ENCODE measurements around the gene FNDC3B. TPM values are rescaled to one million over a fixed set of nuclear protein-coding genes. Genes with fewer than 3 reads are reported as not detected.

FNDC3B gene
- total RNA-seq, 4 donors from 2014 or later: 114 to 217 (median 164) TPM

DNA sequence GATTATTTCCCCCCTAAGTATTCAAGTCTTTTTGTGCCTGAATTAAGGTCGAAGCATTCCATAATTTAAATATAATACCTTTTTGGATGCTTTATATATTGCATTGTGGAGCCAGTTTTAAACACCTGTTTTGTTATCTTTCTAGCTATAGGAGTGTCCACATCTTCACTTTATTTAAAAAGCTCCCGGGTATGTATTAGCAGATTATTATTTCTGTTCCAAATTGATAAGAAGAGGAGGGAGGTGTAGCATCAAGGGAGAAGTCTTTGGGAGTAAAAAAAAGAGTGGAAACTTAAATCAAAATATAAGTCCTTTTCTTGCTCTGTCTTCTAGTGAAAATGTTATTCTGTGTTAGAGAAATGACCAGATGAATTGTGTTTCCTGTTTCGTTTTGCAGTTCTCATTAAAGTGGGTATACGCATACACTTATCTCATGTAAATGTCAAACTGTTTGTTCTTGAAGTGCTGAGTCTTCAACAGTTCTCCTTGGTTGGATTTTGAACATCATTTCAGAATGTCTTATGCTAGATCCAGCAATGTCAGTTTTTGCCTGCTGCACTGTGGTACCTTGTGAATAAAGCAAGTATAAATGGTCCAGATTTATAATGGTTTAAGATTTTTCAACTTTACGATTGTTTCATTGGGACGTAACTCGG, 105.8 kb downstream of the FNDC3B start:
- TF ChIP-seq, protein P1, sequence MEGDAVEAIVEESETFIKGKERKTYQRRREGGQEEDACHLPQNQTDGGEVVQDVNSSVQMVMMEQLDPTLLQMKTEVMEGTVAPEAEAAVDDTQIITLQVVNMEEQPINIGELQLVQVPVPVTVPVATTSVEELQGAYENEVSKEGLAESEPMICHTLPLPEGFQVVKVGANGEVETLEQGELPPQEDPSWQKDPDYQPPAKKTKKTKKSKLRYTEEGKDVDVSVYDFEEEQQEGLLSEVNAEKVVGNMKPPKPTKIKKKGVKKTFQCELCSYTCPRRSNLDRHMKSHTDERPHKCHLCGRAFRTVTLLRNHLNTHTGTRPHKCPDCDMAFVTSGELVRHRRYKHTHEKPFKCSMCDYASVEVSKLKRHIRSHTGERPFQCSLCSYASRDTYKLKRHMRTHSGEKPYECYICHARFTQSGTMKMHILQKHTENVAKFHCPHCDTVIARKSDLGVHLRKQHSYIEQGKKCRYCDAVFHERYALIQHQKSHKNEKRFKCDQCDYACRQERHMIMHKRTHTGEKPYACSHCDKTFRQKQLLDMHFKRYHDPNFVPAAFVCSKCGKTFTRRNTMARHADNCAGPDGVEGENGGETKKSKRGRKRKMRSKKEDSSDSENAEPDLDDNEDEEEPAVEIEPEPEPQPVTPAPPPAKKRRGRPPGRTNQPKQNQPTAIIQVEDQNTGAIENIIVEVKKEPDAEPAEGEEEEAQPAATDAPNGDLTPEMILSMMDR (IDR thresholded peaks at IDR 0.05): no peak
- ATAC-seq (ENCODE audit: low FRiP score) (no peak), DNase-seq (ENCODE audit: low spot score) (no peak)

DNA sequence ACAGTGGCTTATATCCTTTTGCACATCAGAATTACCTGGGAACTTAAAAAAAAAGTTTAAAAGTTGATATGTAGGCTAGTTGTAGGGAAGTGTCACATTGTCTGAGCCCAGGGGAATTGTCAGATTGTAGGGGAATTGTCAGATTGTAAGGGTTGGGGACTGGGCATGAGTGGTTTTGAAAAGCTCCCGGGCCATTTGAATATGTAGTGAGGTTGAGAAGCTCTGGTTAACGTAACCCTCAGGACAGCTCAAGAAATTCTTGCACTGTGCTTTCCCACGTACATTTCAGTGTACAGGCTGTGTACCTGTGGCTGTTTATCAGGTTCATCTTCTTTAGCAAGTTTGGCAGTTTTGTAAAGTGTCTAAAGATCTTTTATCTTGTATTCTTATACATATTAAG, 107.0 kb downstream of the FNDC3B start:
- ATAC-seq (ENCODE audit: low FRiP score) (no peak), DNase-seq (ENCODE audit: low spot score) (no peak)
- TF ChIP-seq, protein P1 (IDR thresholded peaks at IDR 0.05): no peak

DNA sequence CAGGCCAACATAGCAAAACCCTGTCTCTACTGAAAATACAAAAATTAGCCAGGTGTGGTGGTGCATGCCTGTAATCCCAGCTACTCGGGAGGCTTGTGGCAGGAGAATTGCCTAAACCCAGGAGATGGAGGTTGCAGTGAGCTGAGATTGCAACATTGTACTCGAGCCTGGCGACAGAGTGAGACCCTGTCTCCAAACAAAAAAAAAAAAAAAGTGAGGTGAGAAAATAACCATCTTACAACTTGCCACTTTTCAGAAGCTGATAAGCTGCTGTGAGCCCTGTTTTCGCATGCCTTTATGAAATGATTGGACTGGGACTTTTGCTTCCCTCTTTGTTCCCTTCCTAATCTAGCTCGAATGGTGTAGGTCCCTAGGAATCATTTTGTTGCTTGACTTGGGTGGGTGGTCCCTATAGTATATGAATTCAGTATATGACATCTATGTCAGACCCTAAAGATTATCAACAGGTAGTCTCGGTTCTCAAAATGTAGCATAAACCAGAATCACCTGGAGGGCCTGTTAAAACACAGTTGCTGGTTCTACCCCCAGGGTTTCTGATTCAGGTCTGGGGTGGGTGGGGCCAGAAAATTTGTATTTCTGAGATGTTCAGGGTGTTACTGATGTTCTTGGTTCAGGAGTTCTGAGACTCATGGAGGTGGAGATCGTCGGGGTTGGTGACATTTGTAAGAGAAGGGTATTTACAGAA, 107.9 kb downstream of the FNDC3B start:
- TF ChIP-seq, protein P1 (IDR thresholded peaks at IDR 0.05): no peak
- ATAC-seq (ENCODE audit: low FRiP score): no peak
- DNase-seq (ENCODE audit: low spot score): no peak

DNA sequence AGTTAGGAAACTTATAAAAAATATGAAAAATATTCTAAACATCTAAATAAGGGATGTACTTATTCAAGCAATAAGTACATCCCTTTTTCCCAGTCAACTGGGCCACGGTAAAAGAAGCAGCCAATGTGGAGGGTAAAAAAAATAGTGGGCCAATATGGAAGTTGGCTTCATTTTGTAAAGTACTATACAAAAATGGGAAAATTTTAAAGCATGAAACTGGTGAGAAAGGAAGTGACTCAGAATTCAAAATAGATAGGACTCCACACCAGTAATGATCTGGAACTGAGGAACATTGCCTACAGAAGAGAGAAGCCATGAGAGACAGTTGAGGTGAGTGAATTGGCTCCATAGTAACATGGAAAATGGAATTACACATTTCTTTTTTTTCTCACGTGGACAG, 108.9 kb downstream of the FNDC3B start:
- no peak for DNase-seq (ENCODE audit: low spot score)

DNA sequence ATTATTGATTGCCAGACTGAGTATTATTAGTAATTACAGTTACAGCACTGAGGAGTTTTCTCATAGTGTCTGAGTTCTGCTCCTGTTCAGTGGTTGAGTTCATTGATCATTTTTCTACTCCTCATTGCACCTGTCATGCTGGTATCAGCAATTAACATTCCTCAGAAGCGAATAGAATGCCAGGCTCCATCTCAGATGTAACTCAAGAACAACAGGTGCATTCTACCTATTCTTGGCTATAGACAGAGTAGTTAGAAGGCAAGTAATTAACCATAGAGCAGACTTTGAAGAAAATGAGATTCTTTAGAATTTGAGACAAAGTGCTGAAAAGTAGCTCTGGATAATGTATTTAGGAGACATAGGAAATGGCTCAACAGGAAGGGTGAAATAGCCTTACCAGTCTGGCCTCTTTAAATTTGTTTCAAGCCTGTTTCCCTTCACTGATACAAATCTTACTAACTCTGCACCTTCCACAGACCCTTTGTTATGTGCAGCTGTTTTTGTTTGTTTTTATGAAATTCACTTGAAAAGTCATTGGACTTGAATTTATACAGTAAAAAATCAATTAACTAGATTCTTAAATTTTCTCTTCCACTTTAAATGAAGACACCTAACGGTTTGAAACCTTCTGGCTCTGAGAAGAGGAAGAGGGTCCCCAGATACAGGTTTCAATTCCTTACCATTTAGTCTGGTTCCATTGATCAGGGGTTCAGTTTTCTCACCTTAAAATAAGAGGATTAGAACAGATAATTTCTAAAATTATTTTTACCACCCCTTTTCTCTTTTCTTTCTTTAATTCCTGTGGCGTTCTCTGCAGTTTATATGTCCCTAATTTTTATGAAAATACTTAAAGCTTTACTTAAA, 109.6 kb downstream of the FNDC3B start:
- TF ChIP-seq, protein P1 (IDR thresholded peaks at IDR 0.05): no peak
- DNase-seq (ENCODE audit: low spot score) (no peak), ATAC-seq (ENCODE audit: low FRiP score) (no peak)

More for the DNA sequence above, 108.9 kb downstream of the FNDC3B start:
- ATAC-seq (ENCODE audit: low FRiP score): no peak
- TF ChIP-seq, protein P1 (IDR thresholded peaks at IDR 0.05): no peak

DNA sequence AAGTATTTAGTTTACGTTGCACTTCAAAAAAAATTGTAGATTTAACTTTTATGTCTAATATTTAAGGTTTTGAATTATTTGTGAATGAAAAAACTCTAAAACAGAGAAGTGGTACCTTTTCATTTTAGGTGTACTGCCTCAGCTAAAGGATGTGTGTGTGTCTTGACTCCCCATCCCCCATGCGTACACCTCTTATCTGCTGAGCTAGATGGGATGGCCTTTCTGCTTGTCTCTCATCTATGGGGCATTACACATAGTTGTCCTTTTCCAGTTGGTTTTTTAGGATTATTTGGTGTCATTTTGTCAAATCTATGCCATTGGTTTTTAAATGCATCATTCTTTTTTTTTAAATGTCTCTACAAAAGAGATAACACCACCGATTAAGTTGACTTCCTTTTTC, 110.9 kb downstream of the FNDC3B start:
- TF ChIP-seq, protein P1 (IDR thresholded peaks at IDR 0.05): no peak
- no peak for ATAC-seq (ENCODE audit: low FRiP score)
- DNase-seq (ENCODE audit: low spot score): no peak

Data from omental fat pad (tissue), 4 donors.